NT2/D1 (cell line): Measurements from ENCODE around the gene FAM81A.

Source experiments
- DNase-seq: peaks from one replicate; pipeline ENCODE4 v3.0.0-alpha.2; 2011; ENCODE audit warnings: low read depth, low spot score
- H3K27me3 ChIP-seq: 2 replicates; pipeline ENCODE4 v1.6.0; 2011; ENCODE audit warnings: mild to moderate bottlenecking; ENCODE audit not compliant: insufficient read length, insufficient read depth
- H3K36me3 ChIP-seq: 2 replicates; pipeline ENCODE4 v1.6.1; 2011; ENCODE audit warnings: mild to moderate bottlenecking, low read length, mixed read lengths; ENCODE audit not compliant: insufficient read depth, insufficient read length
- H3K4me1 ChIP-seq: 2 replicates; pipeline ENCODE4 v1.5.1; 2011; ENCODE audit not compliant: insufficient read depth, insufficient read length
- H3K4me3 ChIP-seq: 2 replicates; pipeline ENCODE4 v1.5.1; 2011; ENCODE audit warnings: low read depth; ENCODE audit not compliant: insufficient read length
- H3K9ac ChIP-seq: 2 replicates; pipeline ENCODE4 v1.6.0; 2011; ENCODE audit warnings: low read depth; ENCODE audit not compliant: insufficient read length
- H3K9me3 ChIP-seq: 2 replicates; pipeline ENCODE4 v1.5.1; 2011; ENCODE audit warnings: mild to moderate bottlenecking, low read length; ENCODE audit not compliant: insufficient read depth
- SUZ12 ChIP-seq: IDR thresholded peaks from 2 replicates; pipeline ENCODE4 v1.6.1; 2011; ENCODE audit not compliant: insufficient read length, insufficient read depth; ENCODE audit errors: extremely low read depth
- YY1 ChIP-seq: IDR thresholded peaks from 2 replicates; pipeline ENCODE4 v1.6.1; 2011; ENCODE audit not compliant: insufficient read length, insufficient read depth
- ZNF274 ChIP-seq: IDR thresholded peaks from 2 replicates; pipeline ENCODE4 v1.6.1; 2011; ENCODE audit warnings: mild to moderate bottlenecking, low read depth, low read length

FAM81A gene

DNA sequence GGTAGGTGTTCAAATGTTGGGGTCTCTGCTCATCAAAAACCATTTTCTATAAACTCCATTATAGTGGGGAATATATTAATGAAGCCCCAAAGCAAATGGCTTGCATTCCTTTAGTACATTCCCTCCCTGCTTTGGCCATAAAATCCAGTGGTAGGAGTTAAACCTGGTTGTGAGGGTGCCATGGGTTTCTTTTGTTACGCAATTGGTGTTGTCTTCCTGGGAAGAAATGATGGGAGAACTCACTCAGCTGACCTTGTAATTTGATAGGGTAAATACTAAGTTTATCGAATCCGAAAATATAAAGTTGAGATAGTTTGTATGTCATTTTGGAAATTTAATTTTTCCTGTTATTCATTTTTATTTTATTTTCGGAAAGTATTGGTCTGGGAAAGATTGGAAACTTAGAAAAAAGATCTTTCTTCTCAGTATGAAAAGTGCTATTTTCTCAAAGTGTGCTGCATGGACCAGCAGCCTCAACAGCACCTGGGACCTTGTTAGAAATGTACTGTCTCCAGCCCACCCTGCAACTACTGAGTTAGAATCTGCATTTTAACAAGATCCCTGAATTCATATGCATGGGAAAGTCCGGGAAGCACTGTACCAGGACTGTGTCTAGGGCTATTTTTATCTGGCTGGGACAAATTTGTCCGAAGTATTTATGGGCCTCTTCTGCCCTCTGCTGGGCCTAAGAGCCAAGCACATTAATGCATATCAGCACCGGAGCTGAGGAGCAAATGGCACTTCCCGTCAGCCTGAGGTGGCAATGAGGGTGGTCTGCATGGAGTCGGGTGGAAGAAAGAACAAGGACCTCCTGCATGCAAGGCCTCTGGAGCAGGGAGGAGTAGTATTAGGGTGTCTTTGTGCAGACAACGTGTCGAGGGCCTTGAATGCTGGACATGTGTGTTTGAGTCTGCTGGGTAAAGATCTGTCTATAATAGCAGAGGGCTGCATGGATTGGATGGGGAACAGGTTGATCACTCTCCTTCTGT lies 54.7 kb downstream of the FAM81A start:
- H3K9me3 ChIP-seq: no peaks in the 10 kb centered on the region

DNA sequence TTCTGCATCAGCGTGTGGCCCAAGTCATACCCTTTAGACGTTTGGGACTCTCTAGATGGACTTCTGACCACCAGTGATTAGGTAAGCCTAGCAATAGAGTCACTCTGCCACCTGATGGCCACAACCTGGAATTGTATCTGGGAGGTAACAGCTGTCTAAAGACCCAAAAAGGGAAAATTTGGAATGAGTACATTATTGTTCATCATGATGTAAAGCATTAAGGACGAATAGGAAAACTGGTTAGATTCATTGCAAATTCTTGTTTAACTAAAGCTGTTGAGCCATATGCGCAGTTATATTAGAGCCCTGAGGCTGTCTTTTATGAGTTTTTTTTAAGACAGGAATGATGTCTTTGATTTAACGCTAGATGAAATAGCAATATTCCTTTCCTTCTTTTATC lies 63.6 kb downstream of the FAM81A start:
- Histone ChIP-seq H3K36me3 (no peaks in the 10 kb centered on the region), H3K9me3 (no peaks in the 10 kb centered on the region), H3K27me3 (no peaks in the 10 kb centered on the region), H3K9ac (no peak overlapping the region), H3K4me3 (no peak overlapping the region), H3K4me1 (no peaks in the 10 kb centered on the region)
- TF ChIP-seq ZNF274: no peak
- no peak for TF ChIP-seq SUZ12
- no peak for TF ChIP-seq YY1
- peak; percentile 61 for DNase-seq

More for the DNA sequence above, 54.7 kb downstream of the FAM81A start:
- Histone ChIP-seq H3K36me3 (no peaks in the 10 kb centered on the region), H3K27me3 (peaks cover 5% of the 10 kb centered on the region), H3K9ac (no peak overlapping the region), H3K4me3 (no peak overlapping the region), H3K4me1 (peaks cover 2% of the 10 kb centered on the region)
- TF ChIP-seq ZNF274: no peak
- no peak for TF ChIP-seq SUZ12
- no peak for TF ChIP-seq YY1
- peak; percentile 73 for DNase-seq

DNA sequence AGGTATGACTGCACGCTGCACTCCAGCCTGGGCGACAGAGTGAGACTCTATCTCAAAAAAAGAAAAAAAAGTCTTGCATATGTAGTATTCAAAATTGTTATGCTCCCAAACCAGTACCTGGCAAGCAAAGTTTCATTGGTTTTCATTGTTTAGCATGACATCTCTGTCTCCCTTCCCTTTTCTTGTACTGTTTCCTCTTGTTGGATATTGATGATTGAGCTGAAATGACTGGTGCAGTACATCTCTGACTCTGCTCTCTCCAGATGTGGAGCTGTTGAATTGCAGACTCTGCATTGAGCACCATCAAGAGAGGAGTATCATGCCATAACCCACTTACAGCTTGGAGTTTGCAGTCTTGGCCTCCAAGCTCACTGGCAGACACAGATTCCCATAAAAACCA lies 77.2 kb downstream of the FAM81A start:
- no peaks in the 10 kb centered on the region for H3K9me3 ChIP-seq
- H3K4me3 ChIP-seq: no peak overlapping the region
- H3K9ac ChIP-seq: no peak overlapping the region
- TF ChIP-seq SUZ12 (no peak), ZNF274 (no peak), YY1 (no peak)
- no peaks in the 10 kb centered on the region for H3K36me3 ChIP-seq
- no peaks in the 10 kb centered on the region for H3K4me1 ChIP-seq
- H3K27me3 ChIP-seq: no peaks in the 10 kb centered on the region
- DNase-seq: no peak

DNA sequence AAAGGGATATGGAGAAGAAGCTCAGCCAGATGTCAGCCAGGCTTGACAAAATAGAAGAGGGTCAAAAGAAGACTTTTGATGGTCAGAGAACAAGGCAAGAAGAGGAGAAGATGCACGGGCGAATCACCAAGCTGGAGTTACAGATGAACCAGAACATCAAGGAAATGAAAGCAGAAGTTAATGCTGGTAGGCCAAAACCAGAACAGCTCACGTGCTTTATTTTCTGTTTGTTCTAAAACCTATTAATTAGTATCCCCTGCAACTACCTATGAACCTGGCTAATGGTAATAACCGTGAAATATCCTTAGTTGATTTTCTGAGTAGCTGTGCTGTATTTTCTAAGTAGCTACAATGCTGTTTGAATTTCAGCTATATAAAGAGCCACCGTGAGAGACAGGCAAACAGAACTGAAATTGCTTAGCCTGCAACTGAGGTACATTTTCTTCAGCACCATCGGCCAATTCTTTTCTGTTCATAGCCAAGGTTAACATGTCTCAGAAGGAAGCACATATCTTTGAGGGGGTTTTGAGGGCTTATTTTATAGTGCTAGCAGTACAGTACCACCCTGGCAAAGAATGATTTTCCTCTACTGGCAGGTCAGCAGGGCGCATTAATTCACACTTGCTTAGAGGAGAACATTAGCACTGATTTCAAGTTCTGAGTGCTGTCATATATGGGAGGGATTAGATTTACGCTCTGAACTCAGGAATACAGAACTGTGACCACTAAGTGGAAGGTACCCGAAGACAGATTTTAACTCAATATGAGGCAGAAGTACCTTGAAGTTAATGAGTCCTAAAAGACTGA lies 78.9 kb downstream of the FAM81A start:
- Histone ChIP-seq H3K9me3 (no peaks in the 10 kb centered on the region), H3K36me3 (no peaks in the 10 kb centered on the region), H3K4me1 (no peaks in the 10 kb centered on the region), H3K4me3 (no peak overlapping the region), H3K27me3 (no peaks in the 10 kb centered on the region), H3K9ac (no peak overlapping the region)
- TF ChIP-seq SUZ12 (no peak), ZNF274 (no peak), YY1 (no peak)
- DNase-seq: no peak

DNA sequence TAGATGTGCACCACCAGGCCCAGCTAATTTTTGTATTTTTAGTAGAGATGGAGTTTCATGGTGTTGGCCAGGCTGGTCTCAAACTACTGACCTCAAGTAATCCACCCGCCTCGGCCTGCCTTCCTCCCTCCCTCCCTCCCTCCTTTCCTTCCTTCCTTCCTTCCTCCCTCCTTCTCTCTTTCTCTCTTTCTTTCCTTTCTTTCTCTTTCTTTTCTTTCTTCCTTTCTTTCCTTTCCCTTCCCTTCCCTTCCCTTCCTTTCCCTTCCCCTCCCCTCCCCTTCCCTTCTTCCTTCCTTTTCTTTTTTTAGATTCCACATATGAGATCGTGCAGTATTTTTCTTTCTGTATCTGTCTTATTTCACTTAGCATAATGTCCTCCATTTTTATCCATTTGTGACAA lies 81.3 kb downstream of the FAM81A start:
- Histone ChIP-seq H3K4me3 (no peak overlapping the region), H3K9me3 (no peaks in the 10 kb centered on the region), H3K9ac (no peak overlapping the region), H3K36me3 (no peaks in the 10 kb centered on the region), H3K4me1 (peaks cover 3% of the 10 kb centered on the region), H3K27me3 (no peaks in the 10 kb centered on the region)
- TF ChIP-seq YY1 (no peak), SUZ12 (no peak), ZNF274 (no peak)
- no peak for DNase-seq

DNA sequence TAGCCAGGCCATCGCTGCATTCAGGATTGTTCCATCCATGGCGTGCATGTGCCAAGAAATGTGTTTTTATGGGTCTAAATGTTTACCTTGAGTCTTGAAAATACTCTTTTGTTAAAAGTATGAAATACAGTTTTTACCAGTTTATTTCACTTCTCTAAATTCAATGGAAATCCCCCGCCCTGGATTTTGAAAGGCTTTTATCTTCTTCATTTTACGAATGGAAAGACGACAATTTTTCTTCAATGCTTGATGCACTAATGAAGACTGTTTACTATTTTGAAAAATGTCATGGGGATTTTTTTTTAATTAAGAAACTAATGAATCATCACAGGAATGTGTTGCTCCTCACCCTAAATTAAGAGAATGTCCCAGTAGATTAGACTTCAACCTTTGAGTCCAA lies 83.5 kb downstream of the FAM81A start:
- Histone ChIP-seq H3K4me3 (no peak overlapping the region), H3K4me1 (peaks cover 6% of the 10 kb centered on the region), H3K36me3 (no peaks in the 10 kb centered on the region), H3K9ac (no peak overlapping the region), H3K9me3 (no peaks in the 10 kb centered on the region), H3K27me3 (no peaks in the 10 kb centered on the region)
- TF ChIP-seq YY1 (no peak), SUZ12 (no peak), ZNF274 (no peak)
- no peak for DNase-seq
